ENCODE results near the gene ALG14. TPM values are rescaled to one million over a fixed set of nuclear protein-coding genes. Genes with fewer than 3 reads are reported as not detected.
A peak's percentile ranks its signal among the peaks of the same experiment; 100 is the strongest.
"Not testable (repeated sequence)": the region's sequence is repeated elsewhere in the genome, so short reads cannot be mapped to it uniquely, and the experiment has no call there.

Gene ALG14
- polyA plus RNA-seq, 1 of the 3 experiments (the other 2 are of a cell fraction), result 2.5 TPM

DNA sequence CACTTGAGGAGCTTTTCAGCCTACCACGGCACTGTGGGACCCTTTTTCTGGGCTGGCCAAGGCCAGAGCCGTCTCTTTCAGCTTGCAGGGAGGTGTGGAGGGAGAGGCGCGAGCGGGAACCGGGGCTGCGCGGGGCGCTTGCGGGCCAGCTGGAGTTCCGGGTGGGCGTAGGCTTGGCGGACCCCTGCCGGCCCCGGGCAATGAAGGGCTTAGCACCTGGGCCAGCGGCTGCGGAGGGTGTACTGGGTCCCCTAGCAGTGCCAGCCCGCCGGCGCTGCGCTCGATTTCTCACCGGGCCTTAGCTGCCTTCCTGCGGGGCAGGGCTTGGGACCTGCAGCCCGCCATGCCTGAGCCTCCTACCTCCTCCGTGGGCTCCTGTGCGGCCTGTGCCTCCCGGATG lies 18.5 kb upstream of the ALG14 start:
- H3K4me1 ChIP-seq (ENCODE audit: control insufficient read depth in 1 of 2, insufficient read depth in 2 of 2, low read depth in 1 of 2, low read length in 1 of 2); POLR2A ChIA-PET; H3K27me3 ChIP-seq (ENCODE audit: insufficient read depth); H3K9me2 ChIP-seq; H3K36me3 ChIP-seq (replicated peaks in 1 of 2; ENCODE audit: control insufficient read depth in 1 of 2, insufficient read depth in 2 of 2, low read length in 1 of 2); CTCF ChIA-PET; H2AFZ ChIP-seq (ENCODE audit: low read depth); H4K20me1 ChIP-seq (ENCODE audit: insufficient read depth); H3F3A ChIP-seq (replicated peaks; ENCODE audit: insufficient read depth); H3K79me2 ChIP-seq (ENCODE audit: insufficient read depth); DNase-seq; H3K9me3 ChIP-seq; H3K4me3 ChIP-seq (ENCODE audit: low read depth in 2 of 2, low read length in 1 of 2); H3K9ac ChIP-seq; H3K27ac ChIP-seq (ENCODE audit: low read depth in 2 of 2, low read length in 1 of 2); H3K4me2 ChIP-seq: not testable (repeated sequence)
- WGBS (ENCODE audit: low lambda C conversion rate), result no CpG with 5 or more reads among the region's 28 CpGs

DNA sequence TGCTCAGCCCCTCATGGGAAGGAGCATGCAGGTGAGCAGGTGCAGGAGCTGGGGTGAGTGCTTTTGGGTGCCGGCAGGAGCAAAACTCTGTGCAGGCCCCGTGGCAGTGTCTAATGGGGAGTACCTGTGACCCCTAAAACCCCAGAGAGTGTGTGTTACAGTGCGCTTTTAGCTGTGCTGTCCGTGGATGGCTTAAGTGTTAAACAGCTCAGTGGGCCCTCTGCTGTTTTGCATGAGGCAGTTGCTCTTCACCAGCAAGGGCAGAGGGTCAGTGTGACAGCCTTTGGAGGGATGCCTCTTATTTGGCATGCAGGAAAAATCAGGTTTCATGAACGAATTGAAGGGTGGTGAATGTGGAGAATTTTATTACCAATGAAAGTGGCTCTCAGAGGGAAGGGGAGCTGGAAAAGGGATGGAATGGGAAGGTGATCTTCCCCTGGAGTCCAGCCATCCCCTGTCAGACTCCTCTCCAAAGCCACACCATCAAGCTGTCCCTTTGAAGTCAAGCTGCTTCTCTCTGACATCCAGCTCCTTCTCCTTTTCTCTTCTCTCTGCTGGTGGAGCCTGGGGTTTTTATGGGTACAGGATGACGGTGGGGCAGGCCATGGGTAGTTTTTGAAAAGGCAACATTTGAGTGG lies 17.0 kb upstream of the ALG14 start:
- Histone ChIP-seq H4K20me1 (ENCODE audit: insufficient read depth) (no peaks in the 10 kb centered on the region), H3K27ac (ENCODE audit: low read depth in 2 of 2, low read length in 1 of 2) (no peak overlapping the region), H3K4me1 (ENCODE audit: control insufficient read depth in 1 of 2, insufficient read depth in 2 of 2, low read depth in 1 of 2, low read length in 1 of 2) (peaks cover 0 to 5% of the 10 kb centered on the region in 2 experiments; a peak in 1 of 4 replicates), H3K79me2 (ENCODE audit: insufficient read depth) (no peaks in the 10 kb centered on the region), H3K9me3 (no peaks in the 10 kb centered on the region; the same call in 1 of the 2 replicates), H3F3A (replicated peaks; ENCODE audit: insufficient read depth) (peaks cover 10% of the 10 kb centered on the region), H3K27me3 (ENCODE audit: insufficient read depth) (no peaks in the 10 kb centered on the region), H2AFZ (ENCODE audit: low read depth) (no peak overlapping the region), H3K9me2 (no peaks in the 10 kb centered on the region), H3K36me3 (replicated peaks in 1 of 2; ENCODE audit: control insufficient read depth in 1 of 2, insufficient read depth in 2 of 2, low read length in 1 of 2) (no peaks in the 10 kb centered on the region), H3K4me3 (ENCODE audit: low read depth in 2 of 2, low read length in 1 of 2) (no peak overlapping the region), H3K9ac (no peak overlapping the region), H3K4me2 (no peak overlapping the region)
- TF ChIP-seq TAF1 (IDR thresholded peaks at IDR 0.05; ENCODE audit: borderline replicate concordance, low read depth, low read length) (no peak), NRF1 (IDR thresholded peaks at IDR 0.05; ENCODE audit: low read depth, low read length) (no peak), FOXJ3 (CRISPR knock-in tag; IDR thresholded peaks at IDR 0.05) (no peak)
- TF ChIP-seq, protein P1, sequence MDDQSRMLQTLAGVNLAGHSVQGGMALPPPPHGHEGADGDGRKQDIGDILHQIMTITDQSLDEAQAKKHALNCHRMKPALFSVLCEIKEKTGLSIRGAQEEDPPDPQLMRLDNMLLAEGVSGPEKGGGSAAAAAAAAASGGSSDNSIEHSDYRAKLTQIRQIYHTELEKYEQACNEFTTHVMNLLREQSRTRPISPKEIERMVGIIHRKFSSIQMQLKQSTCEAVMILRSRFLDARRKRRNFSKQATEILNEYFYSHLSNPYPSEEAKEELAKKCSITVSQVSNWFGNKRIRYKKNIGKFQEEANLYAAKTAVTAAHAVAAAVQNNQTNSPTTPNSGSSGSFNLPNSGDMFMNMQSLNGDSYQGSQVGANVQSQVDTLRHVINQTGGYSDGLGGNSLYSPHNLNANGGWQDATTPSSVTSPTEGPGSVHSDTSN (IDR thresholded peaks at IDR 0.05), result no peak
- ChIA-PET POLR2A (no interaction called here), CTCF (no interaction called here)
- no peak for DNase-seq
- 75% methylated on average over 6 of the region's 6 CpGs for WGBS (ENCODE audit: low lambda C conversion rate)

DNA sequence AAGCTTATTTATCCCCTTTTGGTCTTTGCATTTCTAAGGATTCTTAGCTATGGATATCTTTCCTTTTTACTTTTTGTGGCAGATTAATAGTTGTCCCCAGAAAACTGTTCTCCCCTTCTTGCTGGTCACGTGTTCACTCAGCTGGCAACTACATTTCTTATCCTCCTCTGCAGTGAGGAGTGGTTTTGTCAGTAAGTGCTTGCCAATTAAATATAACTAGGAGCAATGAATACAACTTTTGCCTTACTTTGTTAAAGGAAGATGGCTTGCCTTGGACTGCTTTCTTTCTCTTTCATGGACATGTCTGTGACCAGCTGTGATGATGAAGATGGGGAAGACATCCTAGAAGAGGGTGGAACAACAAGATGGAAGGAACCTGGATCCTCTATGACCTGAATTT lies 15.6 kb upstream of the ALG14 start:
- WGBS (ENCODE audit: low lambda C conversion rate), result 95% methylated on average over 1 of the region's 1 CpG
- TF ChIP-seq JUND (IDR thresholded peaks at IDR 0.05) (no peak), TAF1 (IDR thresholded peaks at IDR 0.05; ENCODE audit: borderline replicate concordance, low read depth, low read length) (no peak), TEAD4 (IDR thresholded peaks at IDR 0.05; ENCODE audit: borderline replicate concordance, insufficient read depth) (no peak), FOSL2 (IDR thresholded peaks at IDR 0.05; ENCODE audit: borderline replicate concordance, low read depth) (no peak), MXI1 (IDR thresholded peaks at IDR 0.05; ENCODE audit: low read depth, low read length) (no peak), GATA2 (CRISPR knock-in tag; IDR thresholded peaks at IDR 0.05) (no peak), RCOR1 (IDR thresholded peaks at IDR 0.05; ENCODE audit: low read length) (no peak), NFIC (IDR thresholded peaks at IDR 0.05; ENCODE audit: borderline replicate concordance) (no peak), SIN3A (IDR thresholded peaks at IDR 0.05; ENCODE audit: borderline replicate concordance, low read depth, low read length) (no peak)
- TF ChIP-seq, protein P2, sequence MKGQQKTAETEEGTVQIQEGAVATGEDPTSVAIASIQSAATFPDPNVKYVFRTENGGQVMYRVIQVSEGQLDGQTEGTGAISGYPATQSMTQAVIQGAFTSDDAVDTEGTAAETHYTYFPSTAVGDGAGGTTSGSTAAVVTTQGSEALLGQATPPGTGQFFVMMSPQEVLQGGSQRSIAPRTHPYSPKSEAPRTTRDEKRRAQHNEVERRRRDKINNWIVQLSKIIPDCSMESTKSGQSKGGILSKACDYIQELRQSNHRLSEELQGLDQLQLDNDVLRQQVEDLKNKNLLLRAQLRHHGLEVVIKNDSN (IDR thresholded peaks at IDR 0.05; ENCODE audit: borderline replicate concordance, low read depth), result no peak
- TF ChIP-seq, protein P3, sequence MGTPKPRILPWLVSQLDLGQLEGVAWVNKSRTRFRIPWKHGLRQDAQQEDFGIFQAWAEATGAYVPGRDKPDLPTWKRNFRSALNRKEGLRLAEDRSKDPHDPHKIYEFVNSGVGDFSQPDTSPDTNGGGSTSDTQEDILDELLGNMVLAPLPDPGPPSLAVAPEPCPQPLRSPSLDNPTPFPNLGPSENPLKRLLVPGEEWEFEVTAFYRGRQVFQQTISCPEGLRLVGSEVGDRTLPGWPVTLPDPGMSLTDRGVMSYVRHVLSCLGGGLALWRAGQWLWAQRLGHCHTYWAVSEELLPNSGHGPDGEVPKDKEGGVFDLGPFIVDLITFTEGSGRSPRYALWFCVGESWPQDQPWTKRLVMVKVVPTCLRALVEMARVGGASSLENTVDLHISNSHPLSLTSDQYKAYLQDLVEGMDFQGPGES (IDR thresholded peaks at IDR 0.05; ENCODE audit: low read depth, low read length), result no peak
- TF ChIP-seq, protein P4, sequence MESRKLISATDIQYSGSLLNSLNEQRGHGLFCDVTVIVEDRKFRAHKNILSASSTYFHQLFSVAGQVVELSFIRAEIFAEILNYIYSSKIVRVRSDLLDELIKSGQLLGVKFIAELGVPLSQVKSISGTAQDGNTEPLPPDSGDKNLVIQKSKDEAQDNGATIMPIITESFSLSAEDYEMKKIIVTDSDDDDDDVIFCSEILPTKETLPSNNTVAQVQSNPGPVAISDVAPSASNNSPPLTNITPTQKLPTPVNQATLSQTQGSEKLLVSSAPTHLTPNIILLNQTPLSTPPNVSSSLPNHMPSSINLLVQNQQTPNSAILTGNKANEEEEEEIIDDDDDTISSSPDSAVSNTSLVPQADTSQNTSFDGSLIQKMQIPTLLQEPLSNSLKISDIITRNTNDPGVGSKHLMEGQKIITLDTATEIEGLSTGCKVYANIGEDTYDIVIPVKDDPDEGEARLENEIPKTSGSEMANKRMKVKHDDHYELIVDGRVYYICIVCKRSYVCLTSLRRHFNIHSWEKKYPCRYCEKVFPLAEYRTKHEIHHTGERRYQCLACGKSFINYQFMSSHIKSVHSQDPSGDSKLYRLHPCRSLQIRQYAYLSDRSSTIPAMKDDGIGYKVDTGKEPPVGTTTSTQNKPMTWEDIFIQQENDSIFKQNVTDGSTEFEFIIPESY (IDR thresholded peaks at IDR 0.05; ENCODE audit: borderline replicate concordance, low read depth), result no peak
- peaks cover 10% of the 10 kb centered on the region for H3F3A ChIP-seq (replicated peaks; ENCODE audit: insufficient read depth)
- no peaks in the 10 kb centered on the region for H4K20me1 ChIP-seq (ENCODE audit: insufficient read depth)
- H2AFZ ChIP-seq (ENCODE audit: low read depth), result peak overlapping the region; percentile 65; the same call in 1 of the 2 replicates
- no peak overlapping the region for H3K4me2 ChIP-seq
- H3K4me3 ChIP-seq (ENCODE audit: low read depth in 2 of 2, low read length in 1 of 2), result no peak overlapping the region
- no peaks in the 10 kb centered on the region for H3K9me2 ChIP-seq
- no peaks in the 10 kb centered on the region for H3K79me2 ChIP-seq (ENCODE audit: insufficient read depth)
- no peak overlapping the region for H3K27ac ChIP-seq (ENCODE audit: low read depth in 2 of 2, low read length in 1 of 2)
- H3K36me3 ChIP-seq (replicated peaks in 1 of 2; ENCODE audit: control insufficient read depth in 1 of 2, insufficient read depth in 2 of 2, low read length in 1 of 2), result no peaks in the 10 kb centered on the region
- POLR2A ChIA-PET, result no interaction called here
- DNase-seq, result no peak
- CTCF ChIA-PET, result interaction anchor here (0.7 to 1.0 kb wide), 2 partner anchors 45 to 282 kb away, joined by 3 to 5 read pairs; no protein-coding TSS in a partner anchor
- no peaks in the 10 kb centered on the region; the same call in 1 of the 2 replicates for H3K9me3 ChIP-seq
- H3K9ac ChIP-seq, result no peak overlapping the region
- peaks cover under 1 to 5% of the 10 kb centered on the region in 2 experiments; a peak in 2 of 4 replicates for H3K4me1 ChIP-seq (ENCODE audit: control insufficient read depth in 1 of 2, insufficient read depth in 2 of 2, low read depth in 1 of 2, low read length in 1 of 2)
- H3K27me3 ChIP-seq (ENCODE audit: insufficient read depth), result no peaks in the 10 kb centered on the region

Data from SK-N-SH (cell line).